ENCODE measurements around the gene OR1I1.
A peak's percentile ranks its signal among the peaks of the same experiment; 100 is the strongest.

The OR1I1 gene

DNA sequence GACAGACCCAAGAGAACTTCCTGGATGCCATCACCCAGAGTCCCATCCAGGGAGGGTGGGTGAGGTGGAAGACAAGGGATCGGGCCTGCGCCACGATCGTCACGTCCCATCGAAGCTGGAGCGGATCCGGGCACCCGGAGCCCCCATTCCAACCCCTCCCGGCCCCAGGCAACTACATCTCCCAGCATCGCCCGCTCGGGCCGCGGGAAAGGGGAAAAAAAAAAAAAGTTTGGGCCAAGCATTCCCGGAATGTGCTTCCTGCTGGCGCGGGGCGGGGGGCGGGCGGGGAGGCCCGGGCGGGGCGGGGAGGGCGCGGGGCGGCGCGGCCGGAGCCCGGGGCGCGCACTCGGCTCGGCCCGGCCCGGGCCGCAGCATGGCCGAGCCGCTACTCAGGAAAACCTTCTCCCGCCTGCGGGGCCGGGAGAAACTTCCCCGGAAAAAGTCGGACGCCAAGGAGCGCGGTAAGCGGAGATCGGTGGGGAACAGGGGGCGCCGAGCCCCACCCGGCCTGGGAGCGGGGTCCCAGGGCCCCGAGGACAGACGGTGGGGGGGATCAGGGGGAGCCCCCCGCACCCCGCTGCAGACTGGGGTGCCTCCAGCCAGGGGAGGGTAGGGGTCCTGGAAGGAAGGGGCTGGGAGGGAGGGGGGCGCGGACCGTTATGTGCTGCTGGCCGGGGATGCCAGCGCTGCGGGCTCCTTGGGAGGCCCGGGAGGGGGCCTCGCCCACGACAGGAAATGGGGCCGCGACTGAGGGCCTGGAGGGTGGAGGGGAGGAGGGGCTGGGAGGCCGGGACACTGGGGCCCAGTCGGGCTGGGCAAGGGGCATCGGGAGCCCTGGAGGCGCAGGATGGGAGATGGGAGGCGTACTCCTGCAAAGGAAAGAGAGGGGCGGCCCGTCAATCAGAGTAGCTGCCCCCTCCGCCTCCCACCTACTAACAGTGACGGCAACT is 25.3 kb downstream of the OR1I1 start, which contains the start of gene SYDE1:
TSS of gene SYDE1 (plus strand) at position 341 of the 950 bp plus-strand sequence. CDS start at position 374, 33 bp downstream.
- no peak for TF ChIP-seq CTCF (IDR thresholded peaks at IDR 0.05; ENCODE audit: low read depth, low read length, missing control alignments)
- H3K4me3 ChIP-seq (replicated peaks; ENCODE audit: low read depth, low read length): peak within 1 kb of the TSS; percentile 70
- no peak for DNase-seq (ENCODE audit: extremely low read depth, low read depth)

DNA sequence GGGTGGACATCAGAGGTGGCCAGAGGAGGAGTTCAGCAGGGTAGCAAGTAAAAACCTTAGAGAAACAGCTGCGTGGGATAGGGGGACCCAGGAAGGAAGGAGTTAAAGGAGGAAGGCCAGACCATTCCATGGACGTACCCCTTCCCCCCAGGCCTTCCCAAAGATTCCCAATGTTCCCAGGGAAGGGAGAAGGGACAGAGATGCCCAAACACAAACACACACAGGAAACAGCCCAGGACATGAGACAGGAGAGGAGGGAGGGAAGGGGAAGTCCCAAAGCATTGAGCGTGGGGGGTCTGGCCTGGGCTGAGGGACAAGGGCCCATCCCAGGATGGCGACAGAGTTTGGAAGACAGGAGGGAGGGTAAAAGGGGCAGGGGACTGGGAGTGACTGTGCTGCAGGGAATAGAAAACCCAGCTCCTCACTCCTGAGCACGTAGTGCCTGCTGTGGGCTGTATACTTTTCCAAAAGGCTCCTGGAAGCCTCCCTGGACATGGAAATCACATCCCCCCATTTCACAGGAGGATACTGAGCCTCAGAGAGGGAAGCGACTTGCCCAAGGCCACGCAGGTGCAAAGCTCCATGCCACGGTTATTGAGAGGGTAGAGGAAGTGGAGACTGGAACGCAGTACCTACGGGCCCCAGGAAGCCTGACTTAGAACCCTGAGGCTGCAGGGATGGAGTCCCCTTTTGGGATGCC is 26.3 kb downstream of the OR1I1 start:
- no peak for TF ChIP-seq CTCF (IDR thresholded peaks at IDR 0.05; ENCODE audit: low read depth, low read length, missing control alignments)
- DNase-seq (ENCODE audit: extremely low read depth, low read depth): no peak
- peak overlapping the region; percentile 70 for H3K4me3 ChIP-seq (replicated peaks; ENCODE audit: low read depth, low read length)

DNA sequence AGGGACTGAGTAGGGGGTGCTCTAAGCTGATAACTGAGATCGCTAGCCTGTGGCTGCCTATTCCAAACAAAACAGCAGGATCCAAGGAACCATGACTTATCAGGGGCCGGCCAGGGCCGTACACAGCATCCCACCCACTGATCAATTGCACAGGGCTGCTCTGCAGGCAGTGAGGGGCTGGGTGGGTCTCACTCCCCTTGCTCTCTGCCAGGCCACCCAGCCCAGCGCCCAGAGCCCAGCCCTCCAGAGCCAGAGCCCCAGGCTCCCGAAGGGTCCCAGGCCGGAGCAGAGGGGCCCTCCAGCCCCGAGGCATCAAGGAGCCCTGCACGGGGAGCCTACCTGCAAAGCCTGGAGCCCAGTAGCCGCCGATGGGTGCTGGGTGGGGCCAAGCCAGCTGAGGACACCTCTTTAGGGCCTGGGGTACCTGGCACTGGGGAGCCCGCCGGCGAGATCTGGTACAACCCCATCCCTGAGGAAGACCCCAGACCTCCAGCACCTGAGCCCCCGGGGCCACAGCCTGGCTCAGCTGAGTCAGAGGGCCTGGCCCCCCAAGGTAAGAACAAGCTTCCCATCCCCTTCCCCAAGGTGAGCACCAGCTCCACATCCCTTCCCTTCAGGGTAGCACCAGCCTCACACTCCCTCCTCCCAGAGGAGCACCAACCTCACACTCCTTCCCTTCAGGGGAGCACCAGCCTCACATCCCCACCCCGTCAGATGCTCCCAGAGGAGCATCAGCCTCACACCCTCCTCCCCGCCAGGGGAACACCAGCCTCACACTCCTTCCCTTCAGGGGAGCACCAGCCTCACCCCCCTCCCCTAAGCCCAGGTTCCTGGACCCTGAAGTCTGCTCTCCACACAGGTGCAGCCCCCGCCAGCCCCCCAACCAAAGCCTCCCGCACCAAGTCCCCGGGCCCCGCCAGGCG is 27.1 kb downstream of the OR1I1 start:
- no peak for TF ChIP-seq CTCF (IDR thresholded peaks at IDR 0.05; ENCODE audit: low read depth, low read length, missing control alignments)
- peak overlapping the region; percentile 70 for H3K4me3 ChIP-seq (replicated peaks; ENCODE audit: low read depth, low read length)
- no peak for DNase-seq (ENCODE audit: extremely low read depth, low read depth)

GRCh38 chr19:15109768-15110417 is 27.9 kb downstream of the OR1I1 start:
- TF ChIP-seq CTCF (IDR thresholded peaks at IDR 0.05; ENCODE audit: low read depth, low read length, missing control alignments): no peak
- DNase-seq (ENCODE audit: extremely low read depth, low read depth): no peak
- H3K4me3 ChIP-seq (replicated peaks; ENCODE audit: low read depth, low read length): no peak overlapping the region

DNA sequence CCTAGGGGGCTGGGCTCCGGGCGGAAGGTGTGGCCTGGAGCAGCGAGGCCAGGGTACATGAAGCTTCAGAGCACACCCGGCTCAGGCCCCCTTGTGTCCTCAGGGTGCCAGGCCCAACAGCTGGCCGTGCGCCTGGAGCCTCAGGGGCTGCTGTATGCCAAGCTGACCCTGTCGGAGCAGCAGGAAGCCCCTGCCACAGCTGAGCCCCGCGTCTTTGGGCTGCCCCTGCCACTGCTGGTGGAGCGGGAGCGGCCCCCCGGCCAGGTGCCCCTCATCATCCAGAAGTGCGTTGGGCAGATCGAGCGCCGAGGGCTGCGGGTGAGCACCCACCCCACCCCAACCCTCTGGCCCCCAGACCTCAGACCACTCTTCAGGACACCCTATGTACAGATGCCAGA is 28.4 kb downstream of the OR1I1 start:
- TF ChIP-seq CTCF (IDR thresholded peaks at IDR 0.05; ENCODE audit: low read depth, low read length, missing control alignments): no peak
- H3K4me3 ChIP-seq (replicated peaks; ENCODE audit: low read depth, low read length): no peak overlapping the region
- no peak for DNase-seq (ENCODE audit: extremely low read depth, low read depth)

DNA sequence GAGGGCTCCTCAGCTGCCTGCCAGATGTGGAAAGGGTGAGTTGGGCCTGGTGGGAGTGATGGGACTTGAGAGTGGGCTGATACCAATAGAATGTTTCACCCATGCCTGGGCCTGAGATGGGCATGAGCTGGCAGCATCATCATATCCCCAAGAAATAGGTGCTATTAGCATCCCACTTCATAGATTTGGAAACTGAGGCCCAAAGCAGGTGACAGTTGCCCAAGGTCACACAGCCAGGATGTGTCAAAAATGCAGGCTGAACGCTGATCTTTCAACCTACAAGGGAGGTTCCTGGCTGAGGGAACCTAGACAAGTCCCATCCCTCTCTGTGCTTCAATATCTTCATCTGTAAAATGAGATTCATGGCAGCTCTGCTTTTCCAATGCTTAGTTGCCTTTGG is 29.7 kb downstream of the OR1I1 start:
- H3K4me3 ChIP-seq (replicated peaks; ENCODE audit: low read depth, low read length): no peak overlapping the region
- DNase-seq (ENCODE audit: extremely low read depth, low read depth): no peak
- no peak for TF ChIP-seq CTCF (IDR thresholded peaks at IDR 0.05; ENCODE audit: low read depth, low read length, missing control alignments)
